Stimulated activated CD4-positive, alpha-beta T cell treated with anti-CD3 and anti-CD28 coated beads, Interleukin-4, amount 100 ng/mL, for 48 hours (primary cell): ENCODE measurements around the gene RPS21.

Experiments
- DNase-seq, 2 donors: peaks; one replicate each; pipeline ENCODE4 v3.0.0-alpha.2; 2020; ENCODE audit warnings: low read depth in 2 of 2

Gene RPS21

GRCh38 chr20:62396367-62397239 is 9.7 kb downstream of the RPS21 start:
- no peak for DNase-seq

- DNase-seq, result no peak
Observed at GRCh38 chr20:62398120-62398821, 11.4 kb downstream of the RPS21 start.

GRCh38 chr20:62400021-62400420 is 13.1 kb downstream of the RPS21 start:
- DNase-seq, result no peak

GRCh38 chr20:62400541-62400940 is 13.6 kb downstream of the RPS21 start:
- DNase-seq, result no peak

GRCh38 chr20:62401331-62401779 is 14.5 kb downstream of the RPS21 start:
- DNase-seq, result no peak

- no peak for DNase-seq
Observed at GRCh38 chr20:62402456-62403150, 15.7 kb downstream of the RPS21 start.

GRCh38 chr20:62403331-62403730 is 16.4 kb downstream of the RPS21 start:
- no peak for DNase-seq

- no peak for DNase-seq
Observed at GRCh38 chr20:62404112-62404665, 17.3 kb downstream of the RPS21 start.

GRCh38 chr20:62404761-62405107 is 17.8 kb downstream of the RPS21 start:
- DNase-seq, result no peak

- no peak for DNase-seq
Observed at GRCh38 chr20:62405108-62405980, 18.4 kb downstream of the RPS21 start.

- DNase-seq, result no peak
Observed at GRCh38 chr20:62405981-62406513, 19.1 kb downstream of the RPS21 start.

GRCh38 chr20:62406635-62407176 is 19.8 kb downstream of the RPS21 start:
- no peak for DNase-seq

GRCh38 chr20:62407221-62407992 is 20.5 kb downstream of the RPS21 start, which contains the start of gene CABLES2:
CABLES2 (minus strand) TSS chr20:62407285; CDS start chr20:62407276, 9 bp downstream.
- peak; percentile 83 to 89 for DNase-seq

GRCh38 chr20:62408055-62408454 is 21.2 kb downstream of the RPS21 start:
- no peak for DNase-seq

- no peak for DNase-seq
Observed at GRCh38 chr20:62408640-62409039, 21.7 kb downstream of the RPS21 start.

GRCh38 chr20:62409086-62409853 is 22.4 kb downstream of the RPS21 start:
- DNase-seq, result no peak

- no peak for DNase-seq
Observed at GRCh38 chr20:62409931-62410745, 23.2 kb downstream of the RPS21 start.
